ENCODE results near the gene EMP2. TPM values are rescaled to one million over a fixed set of nuclear protein-coding genes. Genes with fewer than 3 reads are reported as not detected.

Gene EMP2
- polyA plus RNA-seq, 1 donor from 2014 or later, result 0.14 TPM

GRCh38 chr16:10564591-10564990 lies 15.8 kb downstream of the EMP2 start:
- Histone ChIP-seq H3F3A (ENCODE audit: insufficient read depth, low read length, poor library complexity, severe bottlenecking) (no peaks in the 10 kb centered on the region), H3K4me3 (ENCODE audit: low read length) (no peak overlapping the region), H4K20me1 (ENCODE audit: insufficient read depth) (no peaks in the 10 kb centered on the region), H3K27ac (ENCODE audit: low read length) (no peak overlapping the region), H3K36me3 (ENCODE audit: insufficient read depth, low read length) (no peaks in the 10 kb centered on the region), H3K27me3 (ENCODE audit: insufficient read depth, low read depth, low read length) (no peaks in the 10 kb centered on the region), H3K9ac (ENCODE audit: low read length) (no peak overlapping the region), H3K4me2 (ENCODE audit: low read length) (no peak overlapping the region), H3K79me2 (replicated peaks; ENCODE audit: insufficient read depth, low read length) (no peaks in the 10 kb centered on the region), H3K9me2 (ENCODE audit: insufficient read depth, low read length) (no peaks in the 10 kb centered on the region), H3K9me3 (ENCODE audit: low read length) (peaks cover 4% of the 10 kb centered on the region), H2AFZ (ENCODE audit: low read depth, low read length) (no peak overlapping the region)
- TF ChIP-seq MXI1 (conservative IDR thresholded peaks at IDR 0.05; ENCODE audit: poor library complexity, severe bottlenecking), result no peak
- no peak for TF ChIP-seq EP300 (conservative IDR thresholded peaks at IDR 0.05; ENCODE audit: poor library complexity, severe bottlenecking)
- no peak for TF ChIP-seq POLR2AphosphoS5 (IDR thresholded peaks at IDR 0.05)
- no peak for TF ChIP-seq RAD21 (conservative IDR thresholded peaks at IDR 0.05)
- TF ChIP-seq, protein P1, sequence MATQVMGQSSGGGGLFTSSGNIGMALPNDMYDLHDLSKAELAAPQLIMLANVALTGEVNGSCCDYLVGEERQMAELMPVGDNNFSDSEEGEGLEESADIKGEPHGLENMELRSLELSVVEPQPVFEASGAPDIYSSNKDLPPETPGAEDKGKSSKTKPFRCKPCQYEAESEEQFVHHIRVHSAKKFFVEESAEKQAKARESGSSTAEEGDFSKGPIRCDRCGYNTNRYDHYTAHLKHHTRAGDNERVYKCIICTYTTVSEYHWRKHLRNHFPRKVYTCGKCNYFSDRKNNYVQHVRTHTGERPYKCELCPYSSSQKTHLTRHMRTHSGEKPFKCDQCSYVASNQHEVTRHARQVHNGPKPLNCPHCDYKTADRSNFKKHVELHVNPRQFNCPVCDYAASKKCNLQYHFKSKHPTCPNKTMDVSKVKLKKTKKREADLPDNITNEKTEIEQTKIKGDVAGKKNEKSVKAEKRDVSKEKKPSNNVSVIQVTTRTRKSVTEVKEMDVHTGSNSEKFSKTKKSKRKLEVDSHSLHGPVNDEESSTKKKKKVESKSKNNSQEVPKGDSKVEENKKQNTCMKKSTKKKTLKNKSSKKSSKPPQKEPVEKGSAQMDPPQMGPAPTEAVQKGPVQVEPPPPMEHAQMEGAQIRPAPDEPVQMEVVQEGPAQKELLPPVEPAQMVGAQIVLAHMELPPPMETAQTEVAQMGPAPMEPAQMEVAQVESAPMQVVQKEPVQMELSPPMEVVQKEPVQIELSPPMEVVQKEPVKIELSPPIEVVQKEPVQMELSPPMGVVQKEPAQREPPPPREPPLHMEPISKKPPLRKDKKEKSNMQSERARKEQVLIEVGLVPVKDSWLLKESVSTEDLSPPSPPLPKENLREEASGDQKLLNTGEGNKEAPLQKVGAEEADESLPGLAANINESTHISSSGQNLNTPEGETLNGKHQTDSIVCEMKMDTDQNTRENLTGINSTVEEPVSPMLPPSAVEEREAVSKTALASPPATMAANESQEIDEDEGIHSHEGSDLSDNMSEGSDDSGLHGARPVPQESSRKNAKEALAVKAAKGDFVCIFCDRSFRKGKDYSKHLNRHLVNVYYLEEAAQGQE (IDR thresholded peaks at IDR 0.05; ENCODE audit: borderline replicate concordance), result no peak
- TF ChIP-seq TAF1 (IDR thresholded peaks at IDR 0.05; ENCODE audit: low read depth), result no peak
- TF ChIP-seq, protein P2, sequence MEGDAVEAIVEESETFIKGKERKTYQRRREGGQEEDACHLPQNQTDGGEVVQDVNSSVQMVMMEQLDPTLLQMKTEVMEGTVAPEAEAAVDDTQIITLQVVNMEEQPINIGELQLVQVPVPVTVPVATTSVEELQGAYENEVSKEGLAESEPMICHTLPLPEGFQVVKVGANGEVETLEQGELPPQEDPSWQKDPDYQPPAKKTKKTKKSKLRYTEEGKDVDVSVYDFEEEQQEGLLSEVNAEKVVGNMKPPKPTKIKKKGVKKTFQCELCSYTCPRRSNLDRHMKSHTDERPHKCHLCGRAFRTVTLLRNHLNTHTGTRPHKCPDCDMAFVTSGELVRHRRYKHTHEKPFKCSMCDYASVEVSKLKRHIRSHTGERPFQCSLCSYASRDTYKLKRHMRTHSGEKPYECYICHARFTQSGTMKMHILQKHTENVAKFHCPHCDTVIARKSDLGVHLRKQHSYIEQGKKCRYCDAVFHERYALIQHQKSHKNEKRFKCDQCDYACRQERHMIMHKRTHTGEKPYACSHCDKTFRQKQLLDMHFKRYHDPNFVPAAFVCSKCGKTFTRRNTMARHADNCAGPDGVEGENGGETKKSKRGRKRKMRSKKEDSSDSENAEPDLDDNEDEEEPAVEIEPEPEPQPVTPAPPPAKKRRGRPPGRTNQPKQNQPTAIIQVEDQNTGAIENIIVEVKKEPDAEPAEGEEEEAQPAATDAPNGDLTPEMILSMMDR (IDR thresholded peaks at IDR 0.05; ENCODE audit: poor library complexity, severe bottlenecking), result no peak
- no peak for TF ChIP-seq SMC3 (conservative IDR thresholded peaks at IDR 0.05; ENCODE audit: poor library complexity)
- no peak for TF ChIP-seq EZH2 (IDR thresholded peaks at IDR 0.05; ENCODE audit: borderline replicate concordance, insufficient read depth, low read length, poor library complexity, severe bottlenecking)

- H3K9me3 ChIP-seq (ENCODE audit: low read length), result peaks cover 4% of the 10 kb centered on the region
- H4K20me1 ChIP-seq (ENCODE audit: insufficient read depth), result no peaks in the 10 kb centered on the region
- no peak overlapping the region for H3K9ac ChIP-seq (ENCODE audit: low read length)
- H3F3A ChIP-seq (ENCODE audit: insufficient read depth, low read length, poor library complexity, severe bottlenecking), result no peaks in the 10 kb centered on the region
- H3K36me3 ChIP-seq (ENCODE audit: insufficient read depth, low read length), result no peaks in the 10 kb centered on the region
- TF ChIP-seq EP300 (conservative IDR thresholded peaks at IDR 0.05; ENCODE audit: poor library complexity, severe bottlenecking) (no peak), SMC3 (conservative IDR thresholded peaks at IDR 0.05; ENCODE audit: poor library complexity) (no peak), EZH2 (IDR thresholded peaks at IDR 0.05; ENCODE audit: borderline replicate concordance, insufficient read depth, low read length, poor library complexity, severe bottlenecking) (no peak), RAD21 (conservative IDR thresholded peaks at IDR 0.05) (no peak), MXI1 (conservative IDR thresholded peaks at IDR 0.05; ENCODE audit: poor library complexity, severe bottlenecking) (no peak)
- TF ChIP-seq, protein P1 (IDR thresholded peaks at IDR 0.05; ENCODE audit: borderline replicate concordance), result no peak
- no peak overlapping the region for H3K27ac ChIP-seq (ENCODE audit: low read length)
- H3K79me2 ChIP-seq (replicated peaks; ENCODE audit: insufficient read depth, low read length), result no peaks in the 10 kb centered on the region
- H3K9me2 ChIP-seq (ENCODE audit: insufficient read depth, low read length), result no peaks in the 10 kb centered on the region
- no peak overlapping the region for H2AFZ ChIP-seq (ENCODE audit: low read depth, low read length)
- H3K27me3 ChIP-seq (ENCODE audit: insufficient read depth, low read depth, low read length), result no peaks in the 10 kb centered on the region
- no peak overlapping the region for H3K4me2 ChIP-seq (ENCODE audit: low read length)
- no peak overlapping the region for H3K4me3 ChIP-seq (ENCODE audit: low read length)
Observed at GRCh38 chr16:10562361-10562899, 18.0 kb downstream of the EMP2 start.

All from neural cell (in vitro differentiated cells).